Measurements from ENCODE around the gene TUBGCP6. TPM values are rescaled to one million over a fixed set of nuclear protein-coding genes. Genes with fewer than 3 reads are reported as not detected.

The TUBGCP6 gene, protein sequence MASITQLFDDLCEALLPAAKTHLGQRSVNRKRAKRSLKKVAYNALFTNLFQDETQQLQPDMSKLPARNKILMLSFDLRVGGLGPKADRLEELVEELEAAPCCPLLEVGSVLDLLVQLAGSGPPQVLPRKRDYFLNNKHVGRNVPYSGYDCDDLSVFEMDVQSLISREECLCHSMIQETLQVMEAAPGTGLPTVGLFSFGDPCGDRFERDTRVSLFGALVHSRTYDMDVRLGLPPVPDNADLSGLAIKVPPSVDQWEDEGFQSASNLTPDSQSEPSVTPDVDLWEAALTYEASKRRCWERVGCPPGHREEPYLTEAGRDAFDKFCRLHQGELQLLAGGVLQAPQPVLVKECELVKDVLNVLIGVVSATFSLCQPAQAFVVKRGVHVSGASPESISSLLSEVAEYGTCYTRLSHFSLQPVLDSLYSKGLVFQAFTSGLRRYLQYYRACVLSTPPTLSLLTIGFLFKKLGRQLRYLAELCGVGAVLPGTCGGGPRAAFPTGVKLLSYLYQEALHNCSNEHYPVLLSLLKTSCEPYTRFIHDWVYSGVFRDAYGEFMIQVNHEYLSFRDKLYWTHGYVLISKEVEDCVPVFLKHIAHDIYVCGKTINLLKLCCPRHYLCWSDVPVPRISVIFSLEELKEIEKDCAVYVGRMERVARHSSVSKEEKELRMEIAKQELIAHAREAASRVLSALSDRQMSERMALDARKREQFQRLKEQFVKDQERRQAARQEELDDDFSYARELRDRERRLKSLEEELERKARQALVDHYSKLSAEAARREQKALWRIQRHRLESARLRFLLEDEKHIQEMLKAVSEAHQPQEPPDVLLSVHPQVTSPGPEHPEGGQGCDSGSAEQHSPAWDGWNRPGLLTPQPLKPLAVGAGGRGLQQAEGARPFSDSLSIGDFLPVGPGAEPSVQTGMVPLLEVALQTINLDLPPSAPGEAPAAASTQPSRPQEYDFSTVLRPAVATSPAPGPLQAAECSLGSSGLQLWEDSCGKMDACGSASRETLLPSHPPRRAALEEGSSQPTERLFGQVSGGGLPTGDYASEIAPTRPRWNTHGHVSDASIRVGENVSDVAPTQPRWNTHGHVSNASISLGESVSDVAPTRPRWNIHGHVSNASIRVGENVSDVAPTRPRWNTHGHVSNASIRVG (N-terminal part only)
- 27.6 TPM for polyA plus RNA-seq (2013, experiment 1 of 2)
- polyA plus RNA-seq (2013, experiment 2 of 2) = 24.6 TPM

GRCh38 chr22:50244420-50245213 is at the start of gene TUBGCP6:
Gene TUBGCP6, minus strand, starts transcription at chr22:50245023. Its CDS starts 564 bp downstream, at chr22:50244459.
- peak within 1 kb of the TSS; percentile 85 for H3K27ac ChIP-seq (ENCODE audit: low read depth, low read length, severe bottlenecking)
- peaks cover 29% of the 10 kb centered on the region for H3K36me3 ChIP-seq (ENCODE audit: control insufficient read depth, insufficient read depth, low read length)
- peak within 1 kb of the TSS; percentile 95 for H3K4me3 ChIP-seq (ENCODE audit: extremely low read depth, insufficient read depth, low read length, poor library complexity, severe bottlenecking)
- WGBS, 2 experiments (ENCODE audit: insufficient coverage in 2 of 2) = 0 to 1% methylated on average over 71 to 72 of the region's 76 CpGs
- no peaks in the 10 kb centered on the region for H3K9me3 ChIP-seq (ENCODE audit: control insufficient read depth, low read length)
- H3K4me1 ChIP-seq (ENCODE audit: control insufficient read depth, insufficient read depth, low read length, poor library complexity, severe bottlenecking) = peaks cover 11% of the 10 kb centered on the region

GRCh38 chr22:50294319-50294656 is 49.5 kb upstream of the TUBGCP6 start:
- Histone ChIP-seq H3K27ac (ENCODE audit: low read depth, low read length, severe bottlenecking) (peak overlapping the region; percentile 96), H3K9me3 (ENCODE audit: control insufficient read depth, low read length) (no peaks in the 10 kb centered on the region), H3K36me3 (ENCODE audit: control insufficient read depth, insufficient read depth, low read length) (peaks cover 40% of the 10 kb centered on the region), H3K4me3 (ENCODE audit: extremely low read depth, insufficient read depth, low read length, poor library complexity, severe bottlenecking) (no peak overlapping the region), H3K4me1 (ENCODE audit: control insufficient read depth, insufficient read depth, low read length, poor library complexity, severe bottlenecking) (peaks cover 20% of the 10 kb centered on the region)
- WGBS, 2 experiments (ENCODE audit: insufficient coverage in 2 of 2) = 83 to 88% methylated on average over 2 to 5 of the region's 5 CpGs

- Histone ChIP-seq H3K4me3 (ENCODE audit: extremely low read depth, insufficient read depth, low read length, poor library complexity, severe bottlenecking) (peak overlapping the region; percentile 1), H3K9me3 (ENCODE audit: control insufficient read depth, low read length) (no peaks in the 10 kb centered on the region), H3K36me3 (ENCODE audit: control insufficient read depth, insufficient read depth, low read length) (peaks cover 46% of the 10 kb centered on the region), H3K4me1 (ENCODE audit: control insufficient read depth, insufficient read depth, low read length, poor library complexity, severe bottlenecking) (peaks cover 20% of the 10 kb centered on the region), H3K27ac (ENCODE audit: low read depth, low read length, severe bottlenecking) (peak overlapping the region; percentile 96)
- WGBS, 2 experiments (ENCODE audit: insufficient coverage in 2 of 2) = 27 to 30% methylated on average over 27 to 34 of the region's 42 CpGs
Measured at GRCh38 chr22:50293441-50294318, 48.9 kb upstream of the TUBGCP6 start.

DNA sequence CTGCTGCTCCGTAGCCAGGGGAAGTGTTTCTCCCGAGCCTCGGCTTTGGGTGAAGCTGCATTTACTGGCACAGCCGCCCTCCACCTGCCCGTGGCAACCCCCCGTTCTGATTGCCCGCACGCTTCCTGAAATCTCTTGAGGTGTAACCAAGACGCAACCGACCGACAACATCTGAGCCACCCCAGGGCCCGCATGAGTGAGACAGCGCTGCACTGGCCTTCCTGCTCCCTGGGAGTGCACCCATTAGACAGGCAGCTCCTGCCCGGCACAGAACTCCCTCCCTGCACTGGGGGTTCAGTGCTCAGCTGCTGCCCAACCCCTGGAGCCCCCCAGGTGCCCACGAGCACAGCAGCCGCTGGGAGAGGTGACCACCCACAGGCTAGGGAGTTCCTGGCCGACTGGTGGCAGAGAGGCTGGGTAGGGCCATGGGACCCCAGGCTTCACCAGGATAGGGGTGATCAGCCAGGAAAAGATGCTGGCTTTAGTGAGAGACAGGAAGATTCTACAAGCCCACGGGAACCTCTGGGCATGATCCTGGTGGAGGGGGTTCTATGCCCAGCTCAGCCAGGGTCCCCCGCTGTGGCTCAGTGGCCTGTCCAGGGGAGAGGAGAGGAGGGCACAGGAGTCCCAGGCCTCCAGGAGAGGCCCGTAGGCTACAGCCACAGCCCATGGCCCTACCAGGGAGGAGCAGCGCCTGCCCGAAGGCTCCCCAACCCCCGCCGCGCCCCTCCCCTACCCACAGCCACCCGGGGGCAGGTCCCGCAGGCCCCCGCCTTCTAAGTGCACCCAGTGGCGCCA is 48.0 kb upstream of the TUBGCP6 start:
- 73 to 85% methylated on average over 19 to 24 of the region's 29 CpGs for WGBS, 2 experiments (ENCODE audit: insufficient coverage in 2 of 2)
- H3K27ac ChIP-seq (ENCODE audit: low read depth, low read length, severe bottlenecking) = peak overlapping the region; percentile 96
- H3K4me3 ChIP-seq (ENCODE audit: extremely low read depth, insufficient read depth, low read length, poor library complexity, severe bottlenecking) = peak overlapping the region; percentile 2
- H3K36me3 ChIP-seq (ENCODE audit: control insufficient read depth, insufficient read depth, low read length) = peaks cover 54% of the 10 kb centered on the region
- H3K4me1 ChIP-seq (ENCODE audit: control insufficient read depth, insufficient read depth, low read length, poor library complexity, severe bottlenecking) = peaks cover 20% of the 10 kb centered on the region
- no peaks in the 10 kb centered on the region for H3K9me3 ChIP-seq (ENCODE audit: control insufficient read depth, low read length)

- H3K36me3 ChIP-seq (ENCODE audit: control insufficient read depth, insufficient read depth, low read length) = peaks cover 72% of the 10 kb centered on the region
- no peak overlapping the region for H3K4me3 ChIP-seq (ENCODE audit: extremely low read depth, insufficient read depth, low read length, poor library complexity, severe bottlenecking)
- WGBS, 2 experiments (ENCODE audit: insufficient coverage in 2 of 2) = 97 to 98% methylated on average over 36 to 37 of the region's 37 CpGs
Measured at GRCh38 chr22:50289942-50290630, 45.3 kb upstream of the TUBGCP6 start.

DNA sequence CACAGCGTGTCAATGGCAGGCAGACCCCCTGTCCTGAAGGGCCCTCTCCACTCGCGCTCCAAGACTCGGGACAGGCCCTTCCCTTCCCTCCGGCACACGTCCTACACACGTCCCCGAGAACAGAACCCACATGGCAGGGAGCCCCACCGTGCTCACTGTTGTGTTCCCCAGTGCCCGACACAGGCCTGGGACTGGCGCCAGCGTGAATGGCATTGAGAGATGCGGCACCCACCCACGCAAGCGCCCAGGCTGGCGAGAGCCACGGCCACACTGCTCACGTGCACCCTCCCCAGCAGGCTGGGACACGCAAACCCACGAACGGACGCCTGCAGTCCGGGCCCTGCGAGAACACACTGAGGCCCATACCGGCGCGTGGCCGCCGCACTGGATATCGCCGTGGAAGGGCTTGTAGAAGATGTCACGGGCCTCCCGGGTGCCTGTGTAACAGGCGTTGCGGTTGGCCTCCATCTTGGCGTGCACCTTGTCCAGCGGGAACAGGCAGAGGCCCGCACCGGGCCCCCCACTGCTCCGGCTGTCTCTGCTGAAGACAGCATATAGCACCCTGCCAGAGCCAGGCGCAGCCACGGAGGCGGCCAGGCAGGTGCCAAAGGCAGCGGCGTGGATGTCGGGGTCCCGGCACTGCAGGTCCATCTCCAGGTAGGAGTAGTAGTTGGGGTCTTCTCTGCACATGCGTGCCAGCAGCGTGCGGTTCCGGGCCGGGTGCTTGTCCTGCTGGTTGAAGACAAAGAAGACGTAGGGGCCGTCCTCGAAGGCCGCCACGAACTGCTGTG is 44.5 kb upstream of the TUBGCP6 start:
- no peaks in the 10 kb centered on the region for H3K9me3 ChIP-seq (ENCODE audit: control insufficient read depth, low read length)
- peaks cover 76% of the 10 kb centered on the region for H3K36me3 ChIP-seq (ENCODE audit: control insufficient read depth, insufficient read depth, low read length)
- H3K27ac ChIP-seq (ENCODE audit: low read depth, low read length, severe bottlenecking) = no peak overlapping the region
- 97 to 98% methylated on average over 54 to 57 of the region's 57 CpGs for WGBS, 2 experiments (ENCODE audit: insufficient coverage in 2 of 2)
- no peak overlapping the region for H3K4me3 ChIP-seq (ENCODE audit: extremely low read depth, insufficient read depth, low read length, poor library complexity, severe bottlenecking)
- peaks cover 18% of the 10 kb centered on the region for H3K4me1 ChIP-seq (ENCODE audit: control insufficient read depth, insufficient read depth, low read length, poor library complexity, severe bottlenecking)

More at GRCh38 chr22:50289942-50290630, 45.3 kb upstream of the TUBGCP6 start:
- no peak overlapping the region for H3K27ac ChIP-seq (ENCODE audit: low read depth, low read length, severe bottlenecking)
- no peaks in the 10 kb centered on the region for H3K9me3 ChIP-seq (ENCODE audit: control insufficient read depth, low read length)
- H3K4me1 ChIP-seq (ENCODE audit: control insufficient read depth, insufficient read depth, low read length, poor library complexity, severe bottlenecking) = peaks cover 20% of the 10 kb centered on the region

- 95 to 97% methylated on average over 31 of the region's 31 CpGs for WGBS, 2 experiments (ENCODE audit: insufficient coverage in 2 of 2)
- peaks cover 87% of the 10 kb centered on the region for H3K36me3 ChIP-seq (ENCODE audit: control insufficient read depth, insufficient read depth, low read length)
- H3K27ac ChIP-seq (ENCODE audit: low read depth, low read length, severe bottlenecking) = no peak overlapping the region
- H3K4me1 ChIP-seq (ENCODE audit: control insufficient read depth, insufficient read depth, low read length, poor library complexity, severe bottlenecking) = peaks cover 7% of the 10 kb centered on the region
- H3K4me3 ChIP-seq (ENCODE audit: extremely low read depth, insufficient read depth, low read length, poor library complexity, severe bottlenecking) = no peak overlapping the region
- H3K9me3 ChIP-seq (ENCODE audit: control insufficient read depth, low read length) = no peaks in the 10 kb centered on the region
Measured at GRCh38 chr22:50287731-50288130, 42.9 kb upstream of the TUBGCP6 start.

DNA sequence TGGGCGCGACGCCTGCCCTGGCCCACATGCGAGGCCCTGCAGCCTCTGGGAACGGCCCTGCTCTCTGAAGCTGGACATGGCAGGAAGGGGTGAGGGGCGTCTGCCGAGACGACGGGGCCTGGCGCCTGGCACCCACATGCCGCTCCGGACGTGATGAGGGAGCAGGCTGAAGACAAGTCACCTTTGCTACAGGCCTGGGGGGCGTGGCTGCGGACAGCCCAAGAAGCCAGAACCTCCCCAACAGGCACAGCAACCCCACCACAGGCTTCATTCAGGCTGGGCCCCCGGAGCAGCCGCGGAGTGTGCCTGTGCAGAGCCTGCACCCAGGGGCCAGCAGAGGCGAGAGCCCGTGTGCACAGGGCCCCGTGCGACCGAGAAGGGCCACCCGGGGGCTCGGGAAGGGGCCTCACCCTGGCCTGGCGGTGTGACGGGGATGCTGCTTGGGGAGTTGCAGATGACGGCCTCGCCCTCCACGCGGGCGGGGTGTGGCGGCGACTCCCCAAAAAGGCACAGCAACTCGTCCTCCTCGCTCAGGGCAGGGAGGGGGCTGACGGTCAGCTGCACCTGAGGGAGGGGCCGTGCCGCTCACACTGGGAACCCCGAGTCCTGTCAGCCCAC is 42.0 kb upstream of the TUBGCP6 start:
- no peak overlapping the region for H3K27ac ChIP-seq (ENCODE audit: low read depth, low read length, severe bottlenecking)
- peaks cover 89% of the 10 kb centered on the region for H3K36me3 ChIP-seq (ENCODE audit: control insufficient read depth, insufficient read depth, low read length)
- H3K4me3 ChIP-seq (ENCODE audit: extremely low read depth, insufficient read depth, low read length, poor library complexity, severe bottlenecking) = no peak overlapping the region
- peaks cover 8% of the 10 kb centered on the region for H3K4me1 ChIP-seq (ENCODE audit: control insufficient read depth, insufficient read depth, low read length, poor library complexity, severe bottlenecking)
- no peaks in the 10 kb centered on the region for H3K9me3 ChIP-seq (ENCODE audit: control insufficient read depth, low read length)
- 96 to 97% methylated on average over 34 to 36 of the region's 40 CpGs for WGBS, 2 experiments (ENCODE audit: insufficient coverage in 2 of 2)

Data from mesodermal cell (in vitro differentiated cells).